Measurements from ENCODE around the gene IGSF3.

Gene IGSF3

DNA sequence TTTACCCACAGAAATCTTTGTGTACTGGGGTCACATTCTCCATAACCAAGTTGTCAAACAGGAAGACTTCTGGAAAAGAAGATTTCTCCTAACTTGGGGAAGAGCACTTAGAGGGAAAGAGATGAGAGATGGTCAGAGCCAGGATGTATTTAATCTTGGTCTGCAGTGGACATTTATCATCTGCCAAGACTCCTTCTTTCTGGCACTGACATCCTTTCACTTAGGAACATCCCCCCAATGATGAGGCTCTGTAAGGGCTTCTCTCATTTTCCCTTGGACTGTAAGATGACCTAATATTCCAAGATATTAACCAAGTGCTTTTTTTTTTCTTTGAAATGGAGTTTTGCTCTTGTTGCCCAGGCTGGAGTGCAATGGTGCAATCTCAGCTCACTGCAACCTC, 39.3 kb upstream of the IGSF3 start:
- no peak for ATAC-seq (ENCODE audit: insufficient read depth, low read depth)

DNA sequence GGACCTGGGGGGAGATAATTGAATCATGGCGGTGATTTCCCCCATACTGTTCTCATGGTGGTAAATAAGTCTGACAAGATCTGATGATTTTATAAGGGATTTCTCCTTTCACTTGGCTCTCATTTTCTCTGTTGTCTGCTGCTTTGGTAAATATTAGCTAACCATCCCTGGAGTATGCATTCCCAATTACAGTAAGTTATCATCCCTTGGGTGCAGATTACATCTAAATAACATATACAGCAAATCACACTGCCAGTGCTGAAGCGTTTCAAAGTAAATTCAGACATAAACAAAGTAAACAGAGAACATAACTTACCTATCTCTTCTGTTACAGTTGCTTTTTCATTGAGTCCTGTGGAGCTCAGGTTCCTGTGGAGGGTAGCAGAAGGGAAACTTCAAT, 38.6 kb upstream of the IGSF3 start:
- no peak overlapping the region for H2AFZ ChIP-seq (ENCODE audit: low read depth, low read length)
- DNase-seq (no peak), ATAC-seq (ENCODE audit: insufficient read depth, low read depth) (no peak)
- H3K9me3 ChIP-seq (ENCODE audit: insufficient read depth, low read length, severe bottlenecking), result peaks cover 9% of the 10 kb centered on the region
- H3K4me1 ChIP-seq (ENCODE audit: insufficient read depth, low read length), result no peaks in the 10 kb centered on the region
- H3K27ac ChIP-seq (ENCODE audit: low read length), result no peak overlapping the region
- H3K9ac ChIP-seq (ENCODE audit: low read depth, low read length), result no peak overlapping the region
- no peaks in the 10 kb centered on the region for H3K79me2 ChIP-seq (ENCODE audit: insufficient read depth, low read length)
- no peak overlapping the region for H3K4me2 ChIP-seq (ENCODE audit: insufficient read depth, low read length)
- H4K20me1 ChIP-seq (ENCODE audit: insufficient read depth, low read length), result no peaks in the 10 kb centered on the region
- no peak overlapping the region for H3K4me3 ChIP-seq (ENCODE audit: low read depth in 1 of 2, low read length in 2 of 2)
- H3K36me3 ChIP-seq (ENCODE audit: insufficient read depth, low read length), result no peaks in the 10 kb centered on the region
- TF ChIP-seq, protein P1, sequence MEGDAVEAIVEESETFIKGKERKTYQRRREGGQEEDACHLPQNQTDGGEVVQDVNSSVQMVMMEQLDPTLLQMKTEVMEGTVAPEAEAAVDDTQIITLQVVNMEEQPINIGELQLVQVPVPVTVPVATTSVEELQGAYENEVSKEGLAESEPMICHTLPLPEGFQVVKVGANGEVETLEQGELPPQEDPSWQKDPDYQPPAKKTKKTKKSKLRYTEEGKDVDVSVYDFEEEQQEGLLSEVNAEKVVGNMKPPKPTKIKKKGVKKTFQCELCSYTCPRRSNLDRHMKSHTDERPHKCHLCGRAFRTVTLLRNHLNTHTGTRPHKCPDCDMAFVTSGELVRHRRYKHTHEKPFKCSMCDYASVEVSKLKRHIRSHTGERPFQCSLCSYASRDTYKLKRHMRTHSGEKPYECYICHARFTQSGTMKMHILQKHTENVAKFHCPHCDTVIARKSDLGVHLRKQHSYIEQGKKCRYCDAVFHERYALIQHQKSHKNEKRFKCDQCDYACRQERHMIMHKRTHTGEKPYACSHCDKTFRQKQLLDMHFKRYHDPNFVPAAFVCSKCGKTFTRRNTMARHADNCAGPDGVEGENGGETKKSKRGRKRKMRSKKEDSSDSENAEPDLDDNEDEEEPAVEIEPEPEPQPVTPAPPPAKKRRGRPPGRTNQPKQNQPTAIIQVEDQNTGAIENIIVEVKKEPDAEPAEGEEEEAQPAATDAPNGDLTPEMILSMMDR (IDR thresholded peaks at IDR 0.05; ENCODE audit: borderline replicate concordance, extremely low read depth, low read length, poor library complexity, severe bottlenecking), result no peak
- TF ChIP-seq EZH2 (IDR thresholded peaks at IDR 0.05; ENCODE audit: borderline replicate concordance, low read depth, low read length, severe bottlenecking), result no peak
- H3K27me3 ChIP-seq (ENCODE audit: insufficient read depth, low read length, poor library complexity), result no peaks in the 10 kb centered on the region

More for the DNA sequence above, 39.3 kb upstream of the IGSF3 start:
- no peak for TF ChIP-seq EZH2 (IDR thresholded peaks at IDR 0.05; ENCODE audit: borderline replicate concordance, low read depth, low read length, severe bottlenecking)
- TF ChIP-seq, protein P1 (IDR thresholded peaks at IDR 0.05; ENCODE audit: borderline replicate concordance, extremely low read depth, low read length, poor library complexity, severe bottlenecking), result no peak
- H3K27me3 ChIP-seq (ENCODE audit: insufficient read depth, low read length, poor library complexity), result no peaks in the 10 kb centered on the region
- H2AFZ ChIP-seq (ENCODE audit: low read depth, low read length), result no peak overlapping the region
- no peak overlapping the region for H3K27ac ChIP-seq (ENCODE audit: low read length)
- peaks cover 9% of the 10 kb centered on the region for H3K9me3 ChIP-seq (ENCODE audit: insufficient read depth, low read length, severe bottlenecking)
- H3K36me3 ChIP-seq (ENCODE audit: insufficient read depth, low read length), result no peaks in the 10 kb centered on the region
- H3K79me2 ChIP-seq (ENCODE audit: insufficient read depth, low read length), result no peaks in the 10 kb centered on the region
- H3K4me2 ChIP-seq (ENCODE audit: insufficient read depth, low read length), result no peak overlapping the region
- H3K4me3 ChIP-seq (ENCODE audit: low read depth in 1 of 2, low read length in 2 of 2), result no peak overlapping the region
- 0 out of 2 replicates have a peak, but pooled peaks cover 3% of the 10 kb centered on the region for H3K4me1 ChIP-seq (ENCODE audit: insufficient read depth, low read length)
- DNase-seq, result no peak
- H3K9ac ChIP-seq (ENCODE audit: low read depth, low read length), result no peak overlapping the region
- H4K20me1 ChIP-seq (ENCODE audit: insufficient read depth, low read length), result no peaks in the 10 kb centered on the region

DNA sequence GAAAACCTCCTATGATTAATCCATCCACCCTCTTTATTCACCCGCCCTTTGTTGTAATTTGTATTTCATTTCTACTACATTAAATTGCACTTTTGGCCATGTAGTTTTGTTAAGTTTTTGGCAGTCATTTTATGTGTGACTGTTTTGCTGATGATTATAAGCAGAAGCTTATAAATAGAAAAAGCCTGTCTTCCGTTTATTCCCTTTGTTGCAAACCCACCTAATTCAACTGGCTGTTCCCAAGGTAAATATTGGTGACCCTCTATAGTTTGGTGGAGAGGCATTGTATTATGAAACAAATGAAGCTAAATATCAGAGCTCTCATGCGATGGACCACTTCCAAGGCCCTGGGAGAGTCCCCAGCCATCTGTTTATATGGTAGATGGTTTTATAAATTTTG, 36.7 kb upstream of the IGSF3 start:
- ATAC-seq (ENCODE audit: insufficient read depth, low read depth), result no peak
- no peaks in the 10 kb centered on the region for H3K4me1 ChIP-seq (ENCODE audit: insufficient read depth, low read length)
- no peak overlapping the region for H3K9ac ChIP-seq (ENCODE audit: low read depth, low read length)
- no peak overlapping the region for H3K27ac ChIP-seq (ENCODE audit: low read length)
- no peaks in the 10 kb centered on the region for H3K27me3 ChIP-seq (ENCODE audit: insufficient read depth, low read length, poor library complexity)
- H3K4me2 ChIP-seq (ENCODE audit: insufficient read depth, low read length), result no peak overlapping the region
- no peaks in the 10 kb centered on the region for H4K20me1 ChIP-seq (ENCODE audit: insufficient read depth, low read length)
- no peaks in the 10 kb centered on the region for H3K79me2 ChIP-seq (ENCODE audit: insufficient read depth, low read length)
- no peak for TF ChIP-seq EZH2 (IDR thresholded peaks at IDR 0.05; ENCODE audit: borderline replicate concordance, low read depth, low read length, severe bottlenecking)
- TF ChIP-seq, protein P1 (IDR thresholded peaks at IDR 0.05; ENCODE audit: borderline replicate concordance, extremely low read depth, low read length, poor library complexity, severe bottlenecking), result no peak
- peaks cover 9% of the 10 kb centered on the region for H3K9me3 ChIP-seq (ENCODE audit: insufficient read depth, low read length, severe bottlenecking)
- no peak overlapping the region for H3K4me3 ChIP-seq (ENCODE audit: low read depth in 1 of 2, low read length in 2 of 2)
- H2AFZ ChIP-seq (ENCODE audit: low read depth, low read length), result no peak overlapping the region
- no peaks in the 10 kb centered on the region for H3K36me3 ChIP-seq (ENCODE audit: insufficient read depth, low read length)
- DNase-seq, result no peak

DNA sequence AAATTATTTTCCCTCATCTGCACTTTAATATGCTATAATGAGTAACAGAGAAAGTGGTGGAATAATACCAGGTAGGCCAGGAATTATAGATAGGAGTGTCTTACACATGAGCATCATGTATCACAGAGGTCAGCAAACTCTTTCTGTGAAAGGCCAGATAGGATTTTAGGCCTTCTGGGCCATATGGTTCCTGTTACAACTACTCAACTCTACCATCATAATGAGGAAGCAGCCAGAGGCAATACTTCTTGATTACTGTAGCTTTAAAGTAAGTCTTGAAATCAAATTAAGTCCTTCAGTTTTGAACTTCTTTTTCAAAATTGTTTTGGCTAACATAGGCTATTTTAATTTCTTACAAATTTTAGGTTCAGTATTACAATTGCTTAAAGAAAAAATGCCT, 32.1 kb upstream of the IGSF3 start:
- no peak for DNase-seq
- Histone ChIP-seq H3K9me3 (ENCODE audit: insufficient read depth, low read length, severe bottlenecking) (no peaks in the 10 kb centered on the region), H3K4me3 (ENCODE audit: low read depth in 1 of 2, low read length in 2 of 2) (no peak overlapping the region), H3K4me2 (ENCODE audit: insufficient read depth, low read length) (no peak overlapping the region), H2AFZ (ENCODE audit: low read depth, low read length) (no peak overlapping the region), H3K4me1 (ENCODE audit: insufficient read depth, low read length) (no peaks in the 10 kb centered on the region), H4K20me1 (ENCODE audit: insufficient read depth, low read length) (no peaks in the 10 kb centered on the region), H3K79me2 (ENCODE audit: insufficient read depth, low read length) (no peaks in the 10 kb centered on the region), H3K36me3 (ENCODE audit: insufficient read depth, low read length) (no peaks in the 10 kb centered on the region), H3K27ac (ENCODE audit: low read length) (no peak overlapping the region), H3K27me3 (ENCODE audit: insufficient read depth, low read length, poor library complexity) (no peaks in the 10 kb centered on the region), H3K9ac (ENCODE audit: low read depth, low read length) (no peak overlapping the region)
- ATAC-seq (ENCODE audit: insufficient read depth, low read depth), result no peak
- TF ChIP-seq, protein P1 (IDR thresholded peaks at IDR 0.05; ENCODE audit: borderline replicate concordance, extremely low read depth, low read length, poor library complexity, severe bottlenecking), result no peak
- TF ChIP-seq EZH2 (IDR thresholded peaks at IDR 0.05; ENCODE audit: borderline replicate concordance, low read depth, low read length, severe bottlenecking), result no peak
